Fibroblast of lung (primary cell): ENCODE results near the gene NOX3. TPM values are rescaled to one million over a fixed set of nuclear protein-coding genes. Genes with fewer than 3 reads are reported as not detected.

Source experiments
- DNase-seq, 2 donors: peaks; one replicate each; pipeline versions ENCODE4 v3.0.0 to v3.0.0-alpha.2; 2010; ENCODE audit warnings: low read depth in 2 of 2
- H2AFZ ChIP-seq: 2 replicates; pipeline ENCODE4 v1.5.1; 2012; ENCODE audit warnings: low read length, control low read depth, inconsistent platforms
- H3K27ac ChIP-seq: 2 replicates; pipeline ENCODE4 v1.5.1; 2011; ENCODE audit warnings: low read length, control low read depth; ENCODE audit not compliant: insufficient read depth
- H3K27me3 ChIP-seq: 2 replicates; pipeline ENCODE4 v1.5.1; 2011; ENCODE audit warnings: mild to moderate bottlenecking, low read length; ENCODE audit not compliant: control insufficient read depth, insufficient read depth
- H3K36me3 ChIP-seq: 2 replicates; pipeline ENCODE4 v1.5.1; 2011; ENCODE audit warnings: low read length; ENCODE audit not compliant: control insufficient read depth, insufficient read depth
- H3K4me1 ChIP-seq: 2 replicates; pipeline ENCODE4 v1.5.1; 2011; ENCODE audit warnings: low read length; ENCODE audit not compliant: control insufficient read depth, insufficient read depth; ENCODE audit errors: extremely low read depth
- H3K4me2 ChIP-seq: 2 replicates; pipeline ENCODE4 v1.5.1; 2011; ENCODE audit warnings: low read length, control low read depth; ENCODE audit not compliant: insufficient read depth; ENCODE audit errors: extremely low read depth
- H3K4me3 ChIP-seq, 4 experiments: fragments of 200-600 bp in 1 of 4; sonication (generic) in 1 of 4; replicated peaks in 1 of 4; 2 replicates each; pipeline ENCODE4 v1.5.1; 2011 to 2016; ENCODE audit warnings: low read length in 4 of 4, low read depth in 3 of 4, mild to moderate bottlenecking in 3 of 4, control low read depth in 2 of 4, inconsistent platforms in 1 of 4, mixed read lengths in 1 of 4; ENCODE audit not compliant: insufficient read depth in 1 of 4; ENCODE audit errors: control extremely low read depth in 1 of 4
- H3K79me2 ChIP-seq: 2 replicates; pipeline ENCODE4 v1.5.1; 2012; ENCODE audit warnings: mild to moderate bottlenecking, low read length, inconsistent platforms; ENCODE audit not compliant: control insufficient read depth, insufficient read depth
- H3K9ac ChIP-seq: 2 replicates; pipeline ENCODE4 v1.5.1; 2011; ENCODE audit warnings: mild to moderate bottlenecking, low read length, control low read depth; ENCODE audit not compliant: insufficient read depth
- H3K9me3 ChIP-seq: 2 replicates; pipeline ENCODE4 v1.5.1; 2012; ENCODE audit warnings: low read depth, low read length; ENCODE audit not compliant: control insufficient read depth, insufficient read depth
- H4K20me1 ChIP-seq: 2 replicates; pipeline ENCODE4 v1.5.1; 2011; ENCODE audit warnings: low read length; ENCODE audit not compliant: control insufficient read depth, insufficient read depth; ENCODE audit errors: extremely low read depth
- CTCF ChIP-seq, 2 donors: IDR thresholded peaks in 1 of 2; conservative IDR thresholded peaks in 1 of 2; 1 replicate in 1 of 2; 2 replicates in 1 of 2; pipeline ENCODE4 v1.5.1; 2011 to 2012; ENCODE audit warnings: low read length in 2 of 2, control low read depth in 1 of 2, inconsistent platforms in 1 of 2, low read depth in 1 of 2, mild to moderate bottlenecking in 1 of 2
- EZH2 ChIP-seq: IDR thresholded peaks from 2 replicates; pipeline ENCODE4 v1.5.1; 2012; ENCODE audit warnings: low read length, control low read depth, mild to moderate bottlenecking; ENCODE audit errors: missing control alignments
- polyA plus RNA-seq, 2 donors: library from polyadenylated mRNA; depleted of rRNA in 1 of 2; stranded (reverse) in 1 of 2; unstranded in 1 of 2; fragments of >200 nt; gene quantifications; 2 replicates each; pipeline ENCODE4 v1.2.1, GENCODE V29; 2011 to 2012; ENCODE audit warnings: missing spikeins in 1 of 2
- total RNA-seq: library from RNA; depleted of rRNA; stranded (reverse); fragments of >200 nt; gene quantifications from 2 replicates; pipeline ENCODE4 v1.2.1, GENCODE V29; 2014

The NOX3 gene
- total and polyA plus RNA-seq, 2 donors (not counting 1 experiment from before 2014, with no cell fraction given): not detected

- H3K9me3 ChIP-seq: no peaks in the 10 kb centered on the region
- no peak overlapping the region for H3K27ac ChIP-seq
- no peaks in the 10 kb centered on the region for H3K27me3 ChIP-seq
- no peak overlapping the region for H2AFZ ChIP-seq
- H3K79me2 ChIP-seq: no peaks in the 10 kb centered on the region
- H3K4me2 ChIP-seq: no peak overlapping the region
- H3K4me3 ChIP-seq: no peak overlapping the region
- H3K4me1 ChIP-seq: peaks cover 9% of the 10 kb centered on the region
- no peaks in the 10 kb centered on the region for H4K20me1 ChIP-seq
- TF ChIP-seq EZH2 (no peak), CTCF (conservative IDR thresholded peaks at IDR 0.05 in 1 of 2, IDR thresholded peaks at IDR 0.05 in 1 of 2; ENCODE audit: low read depth in 1 of 2, low read length in 2 of 2) (no peak)
- H3K9ac ChIP-seq: no peak overlapping the region
- H3K36me3 ChIP-seq: no peaks in the 10 kb centered on the region
- DNase-seq: no peak
These were observed 74.8 kb downstream of the NOX3 start for GRCh38 chr6:155380666-155381332.

- no peak overlapping the region for H3K4me3 ChIP-seq
- H3K27me3 ChIP-seq: no peaks in the 10 kb centered on the region
- TF ChIP-seq CTCF (conservative IDR thresholded peaks at IDR 0.05 in 1 of 2, IDR thresholded peaks at IDR 0.05 in 1 of 2; ENCODE audit: low read depth in 1 of 2, low read length in 2 of 2): no peak
- TF ChIP-seq EZH2: no peak
- H3K27ac ChIP-seq: no peak overlapping the region
- no peak for DNase-seq
- no peaks in the 10 kb centered on the region for H3K9me3 ChIP-seq
- H3K9ac ChIP-seq: no peak overlapping the region
- no peaks in the 10 kb centered on the region for H4K20me1 ChIP-seq
- H3K4me1 ChIP-seq: peaks cover 9% of the 10 kb centered on the region
- no peaks in the 10 kb centered on the region for H3K36me3 ChIP-seq
- no peak overlapping the region for H2AFZ ChIP-seq
- no peaks in the 10 kb centered on the region for H3K79me2 ChIP-seq
- H3K4me2 ChIP-seq: no peak overlapping the region
These were observed 76.9 kb downstream of the NOX3 start for GRCh38 chr6:155378724-155379123.

- peaks cover 9% of the 10 kb centered on the region for H3K4me1 ChIP-seq
- DNase-seq: no peak
- H3K9ac ChIP-seq: no peak overlapping the region
- no peaks in the 10 kb centered on the region for H3K9me3 ChIP-seq
- no peaks in the 10 kb centered on the region for H3K27me3 ChIP-seq
- H3K4me3 ChIP-seq: no peak overlapping the region
- no peak for TF ChIP-seq CTCF (conservative IDR thresholded peaks at IDR 0.05 in 1 of 2, IDR thresholded peaks at IDR 0.05 in 1 of 2; ENCODE audit: low read depth in 1 of 2, low read length in 2 of 2)
- no peak for TF ChIP-seq EZH2
- no peaks in the 10 kb centered on the region for H3K36me3 ChIP-seq
- no peak overlapping the region for H3K27ac ChIP-seq
- no peaks in the 10 kb centered on the region for H4K20me1 ChIP-seq
- H3K79me2 ChIP-seq: no peaks in the 10 kb centered on the region
- no peak overlapping the region for H3K4me2 ChIP-seq
- H2AFZ ChIP-seq: no peak overlapping the region
These were observed 77.4 kb downstream of the NOX3 start for GRCh38 chr6:155378276-155378675.
